AG08395 (cell line): ENCODE data around the gene NIPSNAP3A.
A peak's percentile ranks its signal among the peaks of the same experiment; 100 is the strongest.

Experiments
- DNase-seq: peaks from one replicate; pipeline ENCODE4 v3.0.0; 2012; ENCODE audit warnings: mixed read lengths, low spot score

NIPSNAP3A gene

DNA sequence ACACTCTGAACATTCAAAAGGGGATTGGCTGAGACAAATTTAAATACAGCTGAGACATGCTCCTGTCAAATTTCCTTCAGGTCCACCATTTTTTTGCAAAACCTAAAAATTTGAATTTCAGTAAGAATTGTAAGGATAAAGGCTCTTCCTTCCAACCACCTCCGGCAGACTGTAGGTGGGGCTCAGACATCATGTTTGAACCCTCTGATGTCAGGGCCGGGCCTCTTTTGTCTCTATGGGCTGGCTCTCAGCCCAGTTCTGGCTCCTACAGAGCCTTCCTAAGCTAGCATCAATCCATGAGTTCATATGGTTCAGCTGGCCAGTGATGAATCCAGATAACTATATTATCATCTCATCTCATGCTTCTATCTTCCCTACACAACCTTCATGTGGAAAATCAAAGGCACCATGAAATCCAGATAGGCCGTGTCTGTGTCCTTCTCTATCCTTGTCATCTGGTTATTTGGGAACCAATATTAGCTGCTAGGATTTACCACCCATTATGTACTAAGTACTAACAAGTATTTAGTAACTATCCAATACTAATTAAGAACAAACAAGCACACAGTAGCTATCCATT lies 60.6 kb downstream of the NIPSNAP3A start:
- DNase-seq, result peak; percentile 63
